ENCODE measurements around the gene LRRC8B.
A peak's percentile ranks its signal among the peaks of the same experiment; 100 is the strongest.

LRRC8B gene

GRCh38 chr1:89631816-89632656 is 107.4 kb downstream of the LRRC8B start:
- peak; percentile 29 for DNase-seq (ENCODE audit: low spot score)
- FAIRE-seq, result no peak

- peak; percentile 89 for DNase-seq (ENCODE audit: low spot score)
- FAIRE-seq, result peak; percentile 74
Observed at GRCh38 chr1:89632657-89633247, 108.1 kb downstream of the LRRC8B start, which contains the start of gene LRRC8C. Gene LRRC8C, plus strand, starts transcription at chr1:89633120. Its CDS starts 53,354 bp downstream, at chr1:89686474.

DNA sequence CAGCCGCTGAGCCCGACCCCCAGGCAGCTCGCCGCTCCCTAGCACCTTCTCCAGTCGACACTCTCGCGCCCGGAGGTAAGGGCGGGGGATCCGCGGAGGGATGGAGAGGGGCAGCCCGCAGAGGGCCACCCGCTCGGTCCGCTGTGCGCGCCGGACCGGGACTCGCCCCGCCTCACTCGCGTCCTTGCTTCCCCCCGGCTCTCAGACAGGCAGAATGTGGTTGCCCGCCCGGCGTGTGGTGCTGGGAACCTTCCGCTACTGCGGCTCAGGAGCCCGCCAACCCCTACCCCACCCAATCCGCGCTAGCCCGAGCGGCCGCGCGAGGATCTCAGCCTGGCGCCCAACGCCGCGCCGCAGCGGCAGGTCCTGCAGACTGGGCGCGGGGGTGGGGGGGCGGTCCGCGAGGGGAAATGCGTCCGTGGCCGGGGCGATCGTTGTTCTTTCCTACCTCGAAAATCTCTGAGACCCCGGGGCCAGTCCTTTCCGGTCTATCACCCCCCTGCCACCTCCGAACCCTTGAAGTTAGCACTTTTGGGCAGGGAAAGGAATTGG is 108.7 kb downstream of the LRRC8B start:
- FAIRE-seq (no peak), DNase-seq (ENCODE audit: low spot score) (peak; percentile 61)

DNA sequence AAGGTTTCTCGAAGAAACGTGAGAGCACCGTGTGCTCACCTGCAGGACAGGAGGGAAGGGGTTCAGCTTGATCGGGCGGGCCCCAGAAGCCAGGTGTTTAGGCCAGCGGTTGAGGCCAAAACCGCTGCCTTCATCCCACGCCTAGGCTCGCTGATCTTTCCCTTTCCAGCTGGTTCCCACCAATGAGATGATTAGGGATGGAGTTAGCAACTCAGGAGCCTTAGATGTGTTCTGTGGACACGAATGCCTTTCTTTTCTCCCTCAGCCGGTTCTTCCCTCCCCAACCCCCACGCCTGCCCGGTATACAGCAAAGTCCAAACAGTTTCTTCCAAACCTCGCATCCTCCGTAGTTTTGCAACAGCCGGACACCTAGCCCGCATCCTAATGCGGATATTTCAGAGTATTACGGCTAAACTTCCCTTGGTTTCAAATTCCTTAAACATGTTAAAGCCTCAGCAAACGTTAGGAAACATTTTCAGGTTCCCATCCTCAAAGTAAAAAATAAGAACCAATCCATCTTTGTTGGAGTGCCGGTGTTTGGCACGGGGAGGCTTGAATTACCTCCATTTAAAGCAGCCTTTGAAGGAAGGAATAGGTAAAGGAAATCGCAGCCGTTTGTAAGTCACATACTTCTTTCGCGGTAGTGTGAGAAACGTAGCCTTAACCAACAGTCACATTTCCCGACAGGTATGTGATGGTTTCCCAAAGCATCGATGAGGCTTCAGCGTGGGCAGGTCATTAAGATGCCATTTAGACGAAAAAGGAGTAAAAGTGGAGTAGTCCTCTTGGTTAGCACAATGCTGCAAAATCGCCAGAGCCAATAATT is 109.4 kb downstream of the LRRC8B start:
- no peak for FAIRE-seq

DNA sequence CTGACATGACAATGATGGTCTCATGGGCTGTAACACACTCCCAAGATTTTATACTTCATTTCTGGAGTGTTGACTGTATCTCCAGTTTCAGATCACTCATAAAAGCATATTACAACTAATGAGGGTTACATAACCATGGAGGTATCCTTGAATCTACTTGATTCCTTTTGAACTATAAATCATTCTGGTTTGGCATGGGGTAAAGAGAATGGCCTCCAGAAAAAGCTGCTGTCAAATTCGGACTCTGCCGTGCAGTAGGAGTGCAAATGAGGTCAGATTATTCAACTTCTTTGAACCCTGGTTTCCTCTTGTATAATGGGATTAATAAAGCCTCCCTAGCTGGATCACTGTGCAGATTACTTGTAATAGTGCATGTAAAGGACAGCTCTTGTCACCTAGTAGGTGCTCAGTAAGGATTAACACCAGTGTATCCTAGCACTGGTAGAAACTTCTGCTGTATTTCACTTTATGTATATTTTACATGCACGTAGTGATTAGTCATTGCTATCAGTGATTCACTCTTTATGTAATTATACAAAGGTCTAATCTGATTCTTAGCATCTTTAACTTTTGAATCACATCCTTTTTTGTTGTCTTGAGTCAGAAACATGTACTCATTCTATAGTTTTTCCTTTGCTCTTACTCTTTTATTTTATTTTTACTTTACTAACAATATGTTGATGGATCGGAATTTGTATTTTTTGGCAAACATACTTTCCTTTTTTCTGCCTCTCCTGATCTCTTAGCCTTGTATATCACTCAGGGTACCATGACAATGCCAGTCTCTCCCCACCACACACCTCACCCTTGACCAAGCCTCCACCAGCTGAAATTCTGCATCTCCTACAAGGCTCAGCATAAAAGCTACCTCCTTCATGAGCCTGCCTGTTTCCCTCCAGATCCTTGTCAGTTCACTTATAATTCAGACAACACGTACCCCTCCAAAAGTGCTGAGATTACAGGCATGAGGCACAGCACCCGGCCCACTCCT is 111.5 kb downstream of the LRRC8B start:
- DNase-seq (ENCODE audit: low spot score) (no peak), FAIRE-seq (no peak)

More for the DNA sequence above, 109.4 kb downstream of the LRRC8B start:
- peak; percentile 27 for DNase-seq (ENCODE audit: low spot score)

DNA sequence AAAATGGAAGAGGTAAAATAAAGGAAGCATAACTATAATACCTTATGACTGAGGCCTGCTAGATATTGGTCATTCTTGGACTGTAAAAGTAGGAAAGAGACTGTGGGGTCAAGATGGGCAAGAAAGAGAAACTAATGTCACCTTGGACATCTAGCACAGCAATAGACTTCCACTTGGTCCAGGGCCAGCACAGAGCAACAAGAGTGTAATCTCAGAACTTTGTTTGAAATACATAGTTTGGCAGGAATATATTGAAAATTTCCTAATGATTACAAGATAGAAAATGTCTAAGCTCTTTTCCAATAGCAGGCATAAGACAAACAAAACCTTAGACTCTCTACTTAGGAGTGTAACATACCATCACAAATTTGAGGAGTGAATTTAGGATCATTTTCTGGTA is 112.9 kb downstream of the LRRC8B start:
- no peak for FAIRE-seq

GRCh38 chr1:89640440-89640839 is 115.8 kb downstream of the LRRC8B start:
- FAIRE-seq, result no peak

More for the DNA sequence above, 112.9 kb downstream of the LRRC8B start:
- no peak for DNase-seq (ENCODE audit: low spot score)

GRCh38 chr1:89641781-89642180 is 117.2 kb downstream of the LRRC8B start:
- no peak for FAIRE-seq
- DNase-seq (ENCODE audit: low spot score), result no peak

More at GRCh38 chr1:89640440-89640839, 115.8 kb downstream of the LRRC8B start:
- no peak for DNase-seq (ENCODE audit: low spot score)

DNA sequence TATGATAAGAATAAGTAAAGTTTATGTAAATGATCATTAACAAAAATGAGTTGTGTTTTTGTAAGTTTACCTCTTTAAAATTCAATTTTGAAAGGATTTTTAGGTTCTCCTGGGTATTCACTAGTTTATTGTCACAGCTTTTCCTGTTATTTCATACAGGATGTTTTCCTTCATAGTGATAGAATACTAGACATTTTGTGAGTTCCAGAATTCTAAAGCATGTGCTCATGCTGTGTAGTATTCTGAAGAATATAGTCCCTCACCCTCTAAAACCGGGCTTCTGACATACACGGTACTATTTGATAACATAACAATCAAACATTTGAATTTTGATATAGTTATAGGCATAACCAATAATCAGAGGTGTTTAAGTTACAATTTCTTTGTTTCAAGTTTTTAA is 118.9 kb downstream of the LRRC8B start:
- DNase-seq (ENCODE audit: low spot score) (no peak), FAIRE-seq (no peak)

GRCh38 chr1:89644119-89644814 is 119.6 kb downstream of the LRRC8B start:
- FAIRE-seq (no peak), DNase-seq (ENCODE audit: low spot score) (no peak)

DNA sequence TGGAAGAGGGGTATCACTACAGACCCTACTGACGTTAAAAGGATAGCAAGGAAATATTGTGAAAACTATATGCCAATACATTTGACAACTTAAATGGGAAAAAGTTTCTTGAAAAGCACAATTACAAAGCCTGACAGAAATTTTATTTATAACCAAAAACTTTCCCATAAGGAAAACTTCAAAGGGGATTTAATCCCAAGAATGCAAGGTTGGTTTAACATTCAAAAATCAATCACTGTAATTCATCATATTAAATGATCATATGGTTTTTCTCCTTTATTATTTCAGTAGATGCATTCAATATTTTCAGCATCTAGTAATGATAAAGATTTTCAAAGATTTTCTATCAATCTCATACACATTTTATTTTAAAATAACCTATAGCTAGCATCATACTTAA is 121.6 kb downstream of the LRRC8B start:
- no peak for FAIRE-seq
- DNase-seq (ENCODE audit: low spot score), result no peak

Measured in urothelium cell line (cell line).